PC-3 (cell line): ENCODE measurements around the gene DSPP. TPM values are rescaled to one million over a fixed set of nuclear protein-coding genes. Genes with fewer than 3 reads are reported as not detected.
A peak's percentile ranks its signal among the peaks of the same experiment; 100 is the strongest.

Experiments used
- ATAC-seq: fragments of 200-7000 bp; cut with Tn5 transposase; 2 replicates; pipeline ENCODE4 v1.9.1; 2020; ENCODE audit warnings: mild to moderate bottlenecking, moderate library complexity
- BruUV-seq: library from RNA; stranded (reverse); fragments of 400-500 nt; replicated peaks from 2 replicates; lab custom pipeline; 2021; lab: Mats Ljungman, UMichigan
- CTCF ChIA-PET: fragments of 300-600 bp; sonication (Branson Sonifier 250); formaldehyde crosslinking; loops from one replicate; lab custom pipeline; 2022; ENCODE audit warnings: antibody characterized with exemption; lab: Charles Lee
- POLR2A ChIA-PET: fragments of 300-600 bp; sonication (Branson Sonifier 250); formaldehyde crosslinking; loops from one replicate; lab custom pipeline; 2022; ENCODE audit warnings: antibody characterized with exemption; ENCODE audit not compliant: unreplicated experiment; lab: Charles Lee
- DNase-seq: peaks from one replicate; pipeline ENCODE4 v3.0.0-alpha.2; 2015
- H2AFZ ChIP-seq: fragments of 300-600 bp; sonication (generic); 2 replicates; pipeline ENCODE4 v1.6.0; 2016; ENCODE audit warnings: antibody characterized with exemption, low read length
- H3F3A ChIP-seq: fragments of 300-600 bp; sonication (generic); one replicate; pipeline ENCODE4 v1.6.0; 2017; ENCODE audit warnings: antibody characterized with exemption, low read length, control low read depth, mild to moderate bottlenecking; ENCODE audit not compliant: unreplicated experiment
- H3K27ac ChIP-seq: fragments of 300-600 bp; sonication (generic); 2 replicates; pipeline ENCODE4 v1.5.1; 2016; ENCODE audit warnings: mild to moderate bottlenecking, low read length
- H3K27me3 ChIP-seq: fragments of 300-600 bp; sonication (generic); 2 replicates; pipeline ENCODE4 v1.6.1; 2016; ENCODE audit warnings: low read length, mixed read lengths
- H3K36me3 ChIP-seq: fragments of 300-600 bp; sonication (generic); 2 replicates; pipeline ENCODE4 v1.6.1; 2016; ENCODE audit warnings: low read depth, mixed run types, low read length, mixed read lengths
- H3K4me1 ChIP-seq: fragments of 300-600 bp; sonication (generic); 2 replicates; pipeline ENCODE4 v1.5.1; 2016; ENCODE audit warnings: low read length; ENCODE audit not compliant: insufficient read depth
- H3K4me2 ChIP-seq: fragments of 300-600 bp; sonication (generic); 2 replicates; pipeline ENCODE4 v1.6.0; 2016; ENCODE audit warnings: low read length
- H3K4me3 ChIP-seq: fragments of 300-600 bp; sonication (generic); 2 replicates; pipeline ENCODE4 v1.5.1; 2016; ENCODE audit warnings: mild to moderate bottlenecking, low read length, mixed read lengths
- H3K79me2 ChIP-seq: fragments of 300-600 bp; sonication (generic); 2 replicates; pipeline ENCODE4 v1.6.1; 2017; ENCODE audit warnings: low read length, mixed read lengths
- H3K9ac ChIP-seq: fragments of 300-600 bp; sonication (generic); 2 replicates; pipeline ENCODE4 v1.6.0; 2016; ENCODE audit warnings: mild to moderate bottlenecking, low read length
- H3K9me2 ChIP-seq: fragments of 300-600 bp; sonication (generic); replicated peaks from 2 replicates; pipeline ENCODE4 v1.6.1; 2016; ENCODE audit warnings: mixed run types, low read length, mixed read lengths
- H3K9me3 ChIP-seq: fragments of 300-600 bp; sonication (generic); 2 replicates; pipeline ENCODE4 v1.6.1; 2016; ENCODE audit warnings: low read length, mixed read lengths
- H4K20me1 ChIP-seq: fragments of 300-600 bp; sonication (generic); 2 replicates; pipeline ENCODE4 v1.6.1; 2016; ENCODE audit warnings: low read length, mixed read lengths
- CTCF ChIP-seq: fragments of 300-600 bp; sonication (generic); conservative IDR thresholded peaks from 2 replicates; pipeline ENCODE4 v1.5.1; 2017; ENCODE audit warnings: antibody characterized with exemption, low read depth, mild to moderate bottlenecking, low read length
- EZH2 ChIP-seq: fragments of 300-600 bp; sonication (generic); IDR thresholded peaks from one replicate; pipeline ENCODE4 v1.6.1; 2017; ENCODE audit warnings: antibody characterized with exemption, mild to moderate bottlenecking, low read length; ENCODE audit not compliant: unreplicated experiment
- EZH2phosphoT487 ChIP-seq: fragments of 300-600 bp; sonication (generic); IDR thresholded peaks from 2 replicates; pipeline ENCODE4 v1.6.1; 2018; ENCODE audit warnings: mild to moderate bottlenecking, antibody characterized with exemption, low read length, borderline replicate concordance
- intact Hi-C: fragments of 100-400 bp; cut with micrococcal nuclease; formaldehyde crosslinking; loops from 2 replicates; pipeline ENCODE4 v1.9.0; 2023
- total RNA-seq: library from RNA; depleted of rRNA; stranded (reverse); fragments of >200 nt; gene quantifications from 2 replicates; pipeline ENCODE4 v1.2.3, GENCODE V29; 2014

Gene DSPP
- total RNA-seq, 1 experiment from 2014 or later = 0.04 TPM

GRCh38 chr4:87565746-87566145, 42.6 kb upstream of the DSPP start:
- ChIA-PET POLR2A (interaction anchor here (0.6 kb wide), 1 partner anchor 9 kb away, joined by 3 read pairs; no protein-coding TSS in a partner anchor), CTCF (no interaction called here)
- intact Hi-C loops = no loop called here
- Histone ChIP-seq H2AFZ (peak overlapping the region; percentile 43; the same call in 1 of the 2 replicates), H3K27me3 (no peaks in the 10 kb centered on the region), H3K9me2 (no peaks in the 10 kb centered on the region), H3K79me2 (no peaks in the 10 kb centered on the region), H3K9ac (no peak overlapping the region), H3K4me3 (no peak overlapping the region), H4K20me1 (no peaks in the 10 kb centered on the region), H3K4me1 (peaks cover 24% of the 10 kb centered on the region), H3K4me2 (peak overlapping the region; percentile 47; the same call in 1 of the 2 replicates), H3K9me3 (no peaks in the 10 kb centered on the region), H3K36me3 (no peaks in the 10 kb centered on the region), H3K27ac (peak overlapping the region; percentile 59), H3F3A (no peaks in the 10 kb centered on the region)
- TF ChIP-seq EZH2phosphoT487 = no peak
- no peak for TF ChIP-seq CTCF
- no peak for TF ChIP-seq EZH2
- DNase-seq = no peak
- BruUV-seq = no TSS peak
- peak; percentile 44 for ATAC-seq

- peak overlapping the region; percentile 43; the same call in 1 of the 2 replicates for H2AFZ ChIP-seq
- H3K9me3 ChIP-seq = no peaks in the 10 kb centered on the region
- no peaks in the 10 kb centered on the region for H4K20me1 ChIP-seq
- H3K27ac ChIP-seq = peak overlapping the region; percentile 59
- peak overlapping the region; percentile 47 for H3K4me2 ChIP-seq
- peak; percentile 36 for DNase-seq
- no peaks in the 10 kb centered on the region for H3K36me3 ChIP-seq
- H3K79me2 ChIP-seq = no peaks in the 10 kb centered on the region
- intact Hi-C loops = no loop called here
- H3F3A ChIP-seq = no peaks in the 10 kb centered on the region
- TF ChIP-seq EZH2phosphoT487 (no peak), EZH2 (no peak), CTCF (no peak)
- peak; percentile 91 for ATAC-seq
- H3K4me3 ChIP-seq = no peak overlapping the region
- H3K4me1 ChIP-seq = peaks cover 24% of the 10 kb centered on the region
- H3K9ac ChIP-seq = no peak overlapping the region
- H3K27me3 ChIP-seq = no peaks in the 10 kb centered on the region
- no peaks in the 10 kb centered on the region for H3K9me2 ChIP-seq
- no TSS peak for BruUV-seq
- CTCF ChIA-PET = no interaction called here
- POLR2A ChIA-PET = interaction anchor here (0.6 kb wide), 1 partner anchor 9 kb away, joined by 4 read pairs; no protein-coding TSS in a partner anchor
Observed at GRCh38 chr4:87566276-87566675, 42.1 kb upstream of the DSPP start.

- Histone ChIP-seq H3K9ac (no peak overlapping the region), H3K27me3 (no peaks in the 10 kb centered on the region), H3F3A (no peaks in the 10 kb centered on the region), H2AFZ (no peak overlapping the region), H4K20me1 (no peaks in the 10 kb centered on the region), H3K79me2 (no peaks in the 10 kb centered on the region), H3K36me3 (no peaks in the 10 kb centered on the region), H3K4me3 (no peak overlapping the region), H3K9me2 (no peaks in the 10 kb centered on the region), H3K9me3 (no peaks in the 10 kb centered on the region), H3K4me2 (peak overlapping the region; percentile 47), H3K27ac (peak overlapping the region; percentile 24), H3K4me1 (peaks cover 24% of the 10 kb centered on the region)
- ATAC-seq = peak; percentile 56
- intact Hi-C loops = no loop called here
- BruUV-seq = no TSS peak
- DNase-seq = peak; percentile 48
- POLR2A ChIA-PET = interaction anchor here (0.6 kb wide), 1 partner anchor 10 kb away, joined by 4 read pairs; no protein-coding TSS in a partner anchor
- CTCF ChIA-PET = no interaction called here
- no peak for TF ChIP-seq EZH2
- TF ChIP-seq EZH2phosphoT487 = no peak
- TF ChIP-seq CTCF = no peak
Observed at GRCh38 chr4:87567191-87567590, 41.1 kb upstream of the DSPP start.
